ENCODE measurements around the gene TMPRSS13. TPM values are rescaled to one million over a fixed set of nuclear protein-coding genes. Genes with fewer than 3 reads are reported as not detected.

Gene TMPRSS13
- total and polyA plus RNA-seq, 2 of the 13 experiments (the other 11 are each of a cell fraction or from before 2014, with no cell fraction given), result not detected

GRCh38 chr11:117930668-117931330 lies 1.6 kb upstream of the TMPRSS13 start:
- Histone ChIP-seq H3K4me1 (ENCODE audit: insufficient read depth, low read length) (no peaks in the 10 kb centered on the region), H4K20me1 (ENCODE audit: insufficient read depth, low read length) (no peaks in the 10 kb centered on the region), H3K9ac (ENCODE audit: insufficient read depth, low read depth, low read length) (no peak overlapping the region), H3K79me2 (ENCODE audit: insufficient read depth, low read length) (no peaks in the 10 kb centered on the region), H3K27ac (ENCODE audit: extremely low read length, insufficient read depth, low read length) (no peak overlapping the region), H3K4me2 (ENCODE audit: low read depth, low read length) (no peak overlapping the region), H3K27me3 (ENCODE audit: control insufficient read depth in 1 of 2, insufficient read depth in 2 of 2, low read length in 2 of 2) (peaks cover 4 to 59% of the 10 kb centered on the region in 2 experiments; a peak in 3 of 5 replicates), H3K9me3 (ENCODE audit: low read length) (no peaks in the 10 kb centered on the region), H3K36me3 (replicated peaks in 1 of 2; ENCODE audit: control insufficient read depth in 1 of 2, insufficient read depth in 2 of 2, low read length in 2 of 2) (no peaks in the 10 kb centered on the region), H3K4me3 (replicated peaks in 1 of 3; ENCODE audit: insufficient read depth in 1 of 3, low read depth in 2 of 3, low read length in 3 of 3) (no peak overlapping the region), H2AFZ (ENCODE audit: low read length) (no peak overlapping the region)
- TF ChIP-seq AKNA (CRISPR knock-in tag; IDR thresholded peaks at IDR 0.05; ENCODE audit: borderline replicate concordance) (no peak), SRF (IDR thresholded peaks at IDR 0.05; ENCODE audit: low read depth, low read length) (no peak), TCF7 (IDR thresholded peaks at IDR 0.05; ENCODE audit: low read depth) (no peak), BCL6 (CRISPR knock-in tag; IDR thresholded peaks at IDR 0.05) (no peak), LRRFIP1 (CRISPR knock-in tag; conservative IDR thresholded peaks at IDR 0.05) (no peak), RNF2 (conservative IDR thresholded peaks at IDR 0.05; ENCODE audit: low read depth) (no peak), ZNF678 (CRISPR knock-in tag; IDR thresholded peaks at IDR 0.05) (no peak), KMT2B (CRISPR knock-in tag; IDR thresholded peaks at IDR 0.05) (no peak)
- no TSS peak for BruUV-seq (replicated peaks)
- DNase-seq (ENCODE audit: low spot score) (no peak), ATAC-seq (no peak), FAIRE-seq (no peak)
- intact Hi-C loops (cut with micrococcal nuclease; ENCODE audit: unreplicated experiment), result no loop called here
- CTCF ChIA-PET (ENCODE audit: low intra/inter-chr PET ratio, low total read pairs), result no interaction called here
- WGBS (ENCODE audit: low lambda C conversion rate), result 6% methylated on average over 9 of the region's 9 CpGs
- POLR2A ChIA-PET, result no interaction called here
- in situ Hi-C loops (cut with HindIII; ENCODE audit: extremely low pct_ligation_motif_present, low pct_unique_long_range_greater_than_20kb), result loop anchor here (25.0 kb wide), 1 partner anchor 493 kb away; no protein-coding TSS in a partner anchor

Measured in HepG2 (cell line).